Caco-2 (cell line): ENCODE results near the gene TJP3. TPM values are rescaled to one million over a fixed set of nuclear protein-coding genes. Genes with fewer than 3 reads are reported as not detected.

ENCODE experiments used
- BruUV-seq: library from RNA; stranded (reverse); fragments of 400-500 nt; replicated peaks from 2 replicates; lab custom pipeline; 2021; lab: Mats Ljungman, UMichigan
- CTCF ChIA-PET: fragments of 300-600 bp; sonication (Branson Sonifier 250); formaldehyde crosslinking; loops from one replicate; lab custom pipeline; 2022; ENCODE audit warnings: antibody characterized with exemption; lab: Charles Lee
- POLR2A ChIA-PET: fragments of 300-600 bp; sonication (Branson Sonifier 250); formaldehyde crosslinking; loops from one replicate; lab custom pipeline; 2022; ENCODE audit warnings: antibody characterized with exemption; lab: Charles Lee
- DNase-seq, 2 experiments: peaks; one replicate each; pipeline versions ENCODE4 v3.0.0 to v3.0.0-alpha.2; 2020 to 2022
- H3K27me3 ChIP-seq: replicated peaks from 2 replicates; pipeline ENCODE4 v1.6.0; 2011; ENCODE audit warnings: low read length; ENCODE audit not compliant: control insufficient read depth, insufficient read depth
- H3K36me3 ChIP-seq: 2 replicates; pipeline ENCODE4 v1.5.1; 2011; ENCODE audit warnings: low read length; ENCODE audit not compliant: control insufficient read depth, insufficient read depth
- H3K4me1 ChIP-seq: fragments of 250-450 bp; sonication (Bioruptor Pico); 2 replicates; pipeline ENCODE4 v1.5.1; 2020; ENCODE audit warnings: mild to moderate bottlenecking
- H3K4me3 ChIP-seq: 2 replicates; pipeline ENCODE4 v1.5.1; 2011; ENCODE audit warnings: low read depth, mild to moderate bottlenecking, control low read depth, low read length
- H3K9me3 ChIP-seq: fragments of 250-450 bp; sonication (Bioruptor Pico); 2 replicates; pipeline ENCODE4 v1.5.1; 2020; ENCODE audit warnings: mild to moderate bottlenecking, moderate library complexity
- H3K27ac Mint-ChIP-seq: one replicate; pipeline ENCODE4 v1.8.0; 2022; ENCODE audit warnings: mixed read lengths; ENCODE audit not compliant: unreplicated experiment
- H3K27me3 Mint-ChIP-seq: one replicate; pipeline ENCODE4 v1.8.0; 2022; ENCODE audit warnings: mixed read lengths; ENCODE audit not compliant: insufficient read depth, unreplicated experiment
- H3K36me3 Mint-ChIP-seq: one replicate; pipeline ENCODE4 v1.8.0; 2022; ENCODE audit warnings: mild to moderate bottlenecking, mixed read lengths; ENCODE audit not compliant: insufficient read depth, unreplicated experiment
- H3K4me1 Mint-ChIP-seq: one replicate; pipeline ENCODE4 v1.8.0; 2022; ENCODE audit warnings: low read depth, mixed read lengths; ENCODE audit not compliant: unreplicated experiment
- H3K4me3 Mint-ChIP-seq: one replicate; pipeline ENCODE4 v1.8.0; 2022; ENCODE audit warnings: mild to moderate bottlenecking, moderate library complexity, mixed read lengths; ENCODE audit not compliant: unreplicated experiment
- H3K9me3 Mint-ChIP-seq: one replicate; pipeline ENCODE4 v1.8.0; 2022; ENCODE audit warnings: mixed read lengths; ENCODE audit not compliant: unreplicated experiment
- CTCF ChIP-seq, 2 experiments: fragments of 200-600 bp in 1 of 2; IDR thresholded peaks; 1 replicate in 1 of 2; 2 replicates in 1 of 2; pipeline versions ENCODE4 v1.5.1 to v1.8.0; 2011 to 2022; ENCODE audit warnings: antibody characterized with exemption in 1 of 2, control low read depth in 1 of 2, inconsistent platforms in 1 of 2, low read depth in 1 of 2, low read length in 1 of 2, mild to moderate bottlenecking in 1 of 2, moderate library complexity in 1 of 2; ENCODE audit not compliant: insufficient read depth in 1 of 2, severe bottlenecking in 1 of 2, unreplicated experiment in 1 of 2
- intact Hi-C: fragments of 100-400 bp; cut with micrococcal nuclease; formaldehyde crosslinking; loops from one replicate; pipeline ENCODE4 v1.10.0; 2022; ENCODE audit not compliant: unreplicated experiment
- total RNA-seq: library from RNA; stranded (reverse); gene quantifications from 2 replicates; pipeline ENCODE4 v1.2.3, GENCODE V29; 2022

The TJP3 gene
- total RNA-seq, 1 experiment from 2014 or later = 83.6 TPM

GRCh38 chr19:3697671-3698385 lies 10.4 kb upstream of the TJP3 start:
- BruUV-seq = no TSS peak
- no peaks in the 10 kb centered on the region for H3K36me3 ChIP-seq
- ChIA-PET CTCF (no interaction called here), POLR2A (no interaction called here)
- Mint-ChIP-seq H3K4me1 (no peaks in the 10 kb centered on the region), H3K4me3 (no peak overlapping the region), H3K27me3 (no peaks in the 10 kb centered on the region), H3K36me3 (peaks cover 12% of the 10 kb centered on the region), H3K27ac (no peak overlapping the region), H3K9me3 (no peaks in the 10 kb centered on the region)
- H3K4me1 ChIP-seq = no peaks in the 10 kb centered on the region
- no peak for DNase-seq
- no peak overlapping the region for H3K4me3 ChIP-seq
- H3K9me3 ChIP-seq = no peaks in the 10 kb centered on the region
- H3K27me3 ChIP-seq = no peaks in the 10 kb centered on the region
- intact Hi-C loops = no loop called here
- no peak for TF ChIP-seq CTCF (IDR thresholded peaks at IDR 0.05; ENCODE audit: insufficient read depth in 1 of 2, low read depth in 1 of 2, low read length in 1 of 2, severe bottlenecking in 1 of 2, unreplicated experiment in 1 of 2)

- Mint-ChIP-seq H3K4me1 (no peaks in the 10 kb centered on the region), H3K9me3 (no peaks in the 10 kb centered on the region), H3K27ac (no peak overlapping the region), H3K36me3 (peaks cover 12% of the 10 kb centered on the region), H3K4me3 (peak overlapping the region; percentile 72), H3K27me3 (no peaks in the 10 kb centered on the region)
- ChIA-PET CTCF (interaction anchor here (1.1 kb wide), 1 partner anchor 12 kb away, joined by 4 read pairs; no protein-coding TSS in a partner anchor), POLR2A (interaction anchor here (1.9 kb wide), 1 partner anchor 64 kb away, joined by 6 read pairs; no protein-coding TSS in a partner anchor)
- DNase-seq = no peak
- TSS peak; percentile 55 for BruUV-seq
- H3K4me3 ChIP-seq = no peak overlapping the region
- no peak for TF ChIP-seq CTCF (IDR thresholded peaks at IDR 0.05; ENCODE audit: insufficient read depth in 1 of 2, low read depth in 1 of 2, low read length in 1 of 2, severe bottlenecking in 1 of 2, unreplicated experiment in 1 of 2)
- H3K9me3 ChIP-seq = no peaks in the 10 kb centered on the region
- H3K27me3 ChIP-seq = no peaks in the 10 kb centered on the region
- intact Hi-C loops = no loop called here
- H3K36me3 ChIP-seq = no peaks in the 10 kb centered on the region
- H3K4me1 ChIP-seq = no peaks in the 10 kb centered on the region
These were observed 9.7 kb upstream of the TJP3 start for GRCh38 chr19:3698386-3698950.

- no peaks in the 10 kb centered on the region for H3K27me3 ChIP-seq
- H3K27ac Mint-ChIP-seq = no peak overlapping the region
- H3K4me1 ChIP-seq = no peaks in the 10 kb centered on the region
- peak overlapping the region; percentile 72 for H3K4me3 Mint-ChIP-seq
- peaks cover 12% of the 10 kb centered on the region for H3K36me3 Mint-ChIP-seq
- peak overlapping the region; percentile 81 for H3K4me3 ChIP-seq
- H3K9me3 Mint-ChIP-seq = no peaks in the 10 kb centered on the region
- TF ChIP-seq CTCF (IDR thresholded peaks at IDR 0.05; ENCODE audit: insufficient read depth in 1 of 2, low read depth in 1 of 2, low read length in 1 of 2, severe bottlenecking in 1 of 2, unreplicated experiment in 1 of 2) = no peak
- ChIA-PET POLR2A (interaction anchor here (0.5 to 1.9 kb wide), 2 partner anchors 19 to 64 kb away, joined by 5 to 6 read pairs; no protein-coding TSS in a partner anchor), CTCF (interaction anchor here (1.1 kb wide), 1 partner anchor 12 kb away, joined by 4 read pairs; no protein-coding TSS in a partner anchor)
- no TSS peak for BruUV-seq
- no peaks in the 10 kb centered on the region for H3K9me3 ChIP-seq
- DNase-seq = no peak
- no peaks in the 10 kb centered on the region for H3K27me3 Mint-ChIP-seq
- H3K36me3 ChIP-seq = no peaks in the 10 kb centered on the region
- no peaks in the 10 kb centered on the region for H3K4me1 Mint-ChIP-seq
- intact Hi-C loops = no loop called here
These were observed 9.0 kb upstream of the TJP3 start for GRCh38 chr19:3698974-3699740.
